22Rv1 (cell line): ENCODE measurements around the gene EHMT2.

Experiments
- CTCF ChIP-seq: fragments of 450-650 bp; IDR thresholded peaks from 2 replicates; pipeline ENCODE4 v1.5.1; 2017; ENCODE audit warnings: mild to moderate bottlenecking
- ZFX ChIP-seq: fragments of 450-650 bp; IDR thresholded peaks from 2 replicates; pipeline ENCODE4 v1.6.1; 2017; ENCODE audit warnings: antibody characterized with exemption, borderline replicate concordance

- TF ChIP-seq CTCF (no peak), ZFX (no peak)
Measured at GRCh38 chr6:31876357-31876756, 21.1 kb downstream of the EHMT2 start.
